Measurements from ENCODE around the gene ATG9A. TPM values are rescaled to one million over a fixed set of nuclear protein-coding genes. Genes with fewer than 3 reads are reported as not detected.

Gene ATG9A
- total and polyA plus RNA-seq, 9 of the 15 experiments (the other 6 are each of a cell fraction or from before 2014, with no cell fraction given) = 0.25 to 65.6 (median 23.4) TPM

DNA sequence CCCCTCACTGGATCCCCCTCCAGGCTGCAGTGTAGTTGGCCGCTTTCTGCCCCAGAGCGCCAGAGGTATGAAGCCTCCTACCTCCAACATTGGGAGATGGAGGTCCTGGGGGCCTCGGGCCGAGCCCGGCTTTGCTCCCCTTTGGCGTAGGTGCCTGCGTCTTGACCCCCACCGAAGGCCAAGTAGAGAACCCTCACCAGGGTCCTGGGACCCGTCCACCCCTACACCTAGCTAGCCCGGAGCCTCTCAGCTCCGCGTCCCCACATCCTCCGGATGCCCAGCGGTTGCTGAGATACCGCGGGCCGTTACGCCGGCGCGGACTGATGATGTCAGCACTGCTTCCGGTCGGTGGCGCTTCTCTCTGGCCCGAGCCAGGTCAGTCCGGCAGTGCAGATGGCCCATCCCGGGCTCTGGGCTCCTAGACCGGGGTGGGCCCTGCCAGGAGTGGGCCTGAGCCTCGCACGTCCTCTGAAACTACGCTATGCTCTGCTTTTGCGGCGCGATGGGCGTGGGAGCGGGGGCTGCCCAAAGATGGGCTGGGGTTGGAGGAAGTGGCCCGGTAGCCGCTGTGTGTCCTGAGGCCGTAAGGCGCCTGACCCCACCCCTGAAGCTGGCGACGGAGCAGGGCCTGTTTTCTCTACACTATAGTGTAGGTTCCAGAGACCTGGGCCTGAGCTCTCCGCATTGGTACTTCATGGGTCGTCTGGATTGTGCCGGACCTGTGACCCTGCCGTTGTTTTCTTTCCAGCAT is 15.9 kb upstream of the ATG9A start, which contains the start of the genes GLB1L and STK16 (continued):
- TF ChIP-seq, protein P1, sequence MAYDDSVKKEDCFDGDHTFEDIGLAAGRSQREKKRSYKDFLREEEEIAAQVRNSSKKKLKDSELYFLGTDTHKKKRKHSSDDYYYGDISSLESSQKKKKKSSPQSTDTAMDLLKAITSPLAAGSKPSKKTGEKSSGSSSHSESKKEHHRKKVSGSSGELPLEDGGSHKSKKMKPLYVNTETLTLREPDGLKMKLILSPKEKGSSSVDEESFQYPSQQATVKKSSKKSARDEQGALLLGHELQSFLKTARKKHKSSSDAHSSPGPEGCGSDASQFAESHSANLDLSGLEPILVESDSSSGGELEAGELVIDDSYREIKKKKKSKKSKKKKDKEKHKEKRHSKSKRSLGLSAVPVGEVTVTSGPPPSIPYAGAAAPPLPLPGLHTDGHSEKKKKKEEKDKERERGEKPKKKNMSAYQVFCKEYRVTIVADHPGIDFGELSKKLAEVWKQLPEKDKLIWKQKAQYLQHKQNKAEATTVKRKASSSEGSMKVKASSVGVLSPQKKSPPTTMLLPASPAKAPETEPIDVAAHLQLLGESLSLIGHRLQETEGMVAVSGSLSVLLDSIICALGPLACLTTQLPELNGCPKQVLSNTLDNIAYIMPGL (CRISPR knock-in tag; IDR thresholded peaks at IDR 0.05) = no peak
- TF ChIP-seq ZNF316 (IDR thresholded peaks at IDR 0.05) (peak; percentile 72), HDAC1 (IDR thresholded peaks at IDR 0.05) (peak in 1 of 2 experiments; percentile 82; a peak in 2 of 4 replicates), TAF1 (IDR thresholded peaks at IDR 0.05; ENCODE audit: control insufficient read depth, extremely low read depth, insufficient read depth, low read length, severe bottlenecking) (peak; percentile 84), KLF1 (tag; IDR thresholded peaks at IDR 0.05) (peak; percentile 89), PML (IDR thresholded peaks at IDR 0.05; ENCODE audit: low read length) (peak; percentile 37; the same call in 1 of the 2 replicates), KDM4B (IDR thresholded peaks at IDR 0.05; ENCODE audit: borderline replicate concordance in 2 of 2, low read depth in 1 of 2) (peak in 1 of 2 experiments; percentile 51; a peak in 1 of 4 replicates), CREBBP (IDR thresholded peaks at IDR 0.05; ENCODE audit: low read depth, low read length) (no peak), EP300 (IDR thresholded peaks at IDR 0.05; ENCODE audit: low read length) (peak; percentile 36; the same call in 1 of the 2 replicates), RB1 (IDR thresholded peaks at IDR 0.05; ENCODE audit: low read depth) (peak; percentile 53), SRF (CRISPR knock-in tag; IDR thresholded peaks at IDR 0.05) (peak in 1 of 2 experiments; percentile 94; a peak in 2 of 4 replicates), CBFA2T2 (conservative IDR thresholded peaks at IDR 0.05) (no peak), SIN3A (IDR thresholded peaks at IDR 0.05; ENCODE audit: borderline replicate concordance in 2 of 2, control insufficient read depth in 1 of 2, low read depth in 2 of 2, low read length in 2 of 2) (peak; percentile 78 to 91), MTA1 (IDR thresholded peaks at IDR 0.05; ENCODE audit: borderline replicate concordance) (peak; percentile 97), ZFP36 (IDR thresholded peaks at IDR 0.05; ENCODE audit: low read depth, low read length, partially characterized antibody) (no peak), ZBTB7A (IDR thresholded peaks at IDR 0.05; ENCODE audit: borderline replicate concordance, control insufficient read depth, low read depth, low read length) (peak; percentile 37; the same call in 1 of the 2 replicates)
- TF ChIP-seq, protein P2, sequence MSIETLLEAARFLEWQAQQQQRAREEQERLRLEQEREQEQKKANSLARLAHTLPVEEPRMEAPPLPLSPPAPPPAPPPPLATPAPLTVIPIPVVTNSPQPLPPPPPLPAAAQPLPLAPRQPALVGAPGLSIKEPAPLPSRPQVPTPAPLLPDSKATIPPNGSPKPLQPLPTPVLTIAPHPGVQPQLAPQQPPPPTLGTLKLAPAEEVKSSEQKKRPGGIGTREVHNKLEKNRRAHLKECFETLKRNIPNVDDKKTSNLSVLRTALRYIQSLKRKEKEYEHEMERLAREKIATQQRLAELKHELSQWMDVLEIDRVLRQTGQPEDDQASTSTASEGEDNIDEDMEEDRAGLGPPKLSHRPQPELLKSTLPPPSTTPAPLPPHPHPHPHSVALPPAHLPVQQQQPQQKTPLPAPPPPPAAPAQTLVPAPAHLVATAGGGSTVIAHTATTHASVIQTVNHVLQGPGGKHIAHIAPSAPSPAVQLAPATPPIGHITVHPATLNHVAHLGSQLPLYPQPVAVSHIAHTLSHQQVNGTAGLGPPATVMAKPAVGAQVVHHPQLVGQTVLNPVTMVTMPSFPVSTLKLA (conservative IDR thresholded peaks at IDR 0.05) = peak; percentile 37 to 81
- TF ChIP-seq, protein P3, sequence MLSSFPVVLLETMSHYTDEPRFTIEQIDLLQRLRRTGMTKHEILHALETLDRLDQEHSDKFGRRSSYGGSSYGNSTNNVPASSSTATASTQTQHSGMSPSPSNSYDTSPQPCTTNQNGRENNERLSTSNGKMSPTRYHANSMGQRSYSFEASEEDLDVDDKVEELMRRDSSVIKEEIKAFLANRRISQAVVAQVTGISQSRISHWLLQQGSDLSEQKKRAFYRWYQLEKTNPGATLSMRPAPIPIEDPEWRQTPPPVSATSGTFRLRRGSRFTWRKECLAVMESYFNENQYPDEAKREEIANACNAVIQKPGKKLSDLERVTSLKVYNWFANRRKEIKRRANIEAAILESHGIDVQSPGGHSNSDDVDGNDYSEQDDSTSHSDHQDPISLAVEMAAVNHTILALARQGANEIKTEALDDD (IDR thresholded peaks at IDR 0.05) = no peak
- TF ChIP-seq, protein P4, sequence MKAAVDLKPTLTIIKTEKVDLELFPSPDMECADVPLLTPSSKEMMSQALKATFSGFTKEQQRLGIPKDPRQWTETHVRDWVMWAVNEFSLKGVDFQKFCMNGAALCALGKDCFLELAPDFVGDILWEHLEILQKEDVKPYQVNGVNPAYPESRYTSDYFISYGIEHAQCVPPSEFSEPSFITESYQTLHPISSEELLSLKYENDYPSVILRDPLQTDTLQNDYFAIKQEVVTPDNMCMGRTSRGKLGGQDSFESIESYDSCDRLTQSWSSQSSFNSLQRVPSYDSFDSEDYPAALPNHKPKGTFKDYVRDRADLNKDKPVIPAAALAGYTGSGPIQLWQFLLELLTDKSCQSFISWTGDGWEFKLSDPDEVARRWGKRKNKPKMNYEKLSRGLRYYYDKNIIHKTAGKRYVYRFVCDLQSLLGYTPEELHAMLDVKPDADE (conservative IDR thresholded peaks at IDR 0.05; ENCODE audit: control insufficient read depth, low read depth, low read length) = peak; percentile 63; the same call in 1 of the 2 replicates
